T-helper 17 cell (primary cell): ENCODE measurements around the gene LGALS9. TPM values are rescaled to one million over a fixed set of nuclear protein-coding genes. Genes with fewer than 3 reads are reported as not detected.
"Not testable (repeated sequence)": the region's sequence is repeated elsewhere in the genome, so short reads cannot be mapped to it uniquely, and the experiment has no call there.

Source experiments
- ATAC-seq: fragments of 150-1000 bp; cut with Tn5 transposase; 2 replicates; pipeline ENCODE4 v1.10.0; 2021; ENCODE audit warnings: mild to moderate bottlenecking, moderate library complexity
- DNase-seq, 3 donors: peaks; one replicate each; pipeline versions ENCODE4 v3.0.0 to v3.0.0-alpha.2; 2020 to 2021
- H3K9me3 ChIP-seq: one replicate; pipeline ENCODE4 v1.7.0; 2013; ENCODE audit warnings: low read length, mild to moderate bottlenecking; ENCODE audit not compliant: control insufficient read depth, poor library complexity, severe bottlenecking
- H3K27ac Mint-ChIP-seq: one replicate; pipeline ENCODE4 v1.8.0; 2022; ENCODE audit warnings: mild to moderate bottlenecking, moderate library complexity, mixed read lengths
- H3K27me3 Mint-ChIP-seq: one replicate; pipeline ENCODE4 v1.8.0; 2022; ENCODE audit warnings: mixed read lengths
- H3K36me3 Mint-ChIP-seq: one replicate; pipeline ENCODE4 v1.8.0; 2022; ENCODE audit warnings: low read depth, mixed read lengths
- H3K4me1 Mint-ChIP-seq: one replicate; pipeline ENCODE4 v1.8.0; 2022; ENCODE audit warnings: mild to moderate bottlenecking, mixed read lengths
- H3K4me3 Mint-ChIP-seq: one replicate; pipeline ENCODE4 v1.8.0; 2022; ENCODE audit warnings: mild to moderate bottlenecking, moderate library complexity, mixed read lengths
- total RNA-seq, 4 donors: library from RNA in 2 of 4; stranded (reverse) in 2 of 4; gene quantifications; one replicate each; pipeline ENCODE4 v1.2.3 and lab custom pipeline; 2022 to 2026

Gene LGALS9
- total RNA-seq, 2 donors from 2014 or later, result 64.7 to 66.3 TPM

DNA sequence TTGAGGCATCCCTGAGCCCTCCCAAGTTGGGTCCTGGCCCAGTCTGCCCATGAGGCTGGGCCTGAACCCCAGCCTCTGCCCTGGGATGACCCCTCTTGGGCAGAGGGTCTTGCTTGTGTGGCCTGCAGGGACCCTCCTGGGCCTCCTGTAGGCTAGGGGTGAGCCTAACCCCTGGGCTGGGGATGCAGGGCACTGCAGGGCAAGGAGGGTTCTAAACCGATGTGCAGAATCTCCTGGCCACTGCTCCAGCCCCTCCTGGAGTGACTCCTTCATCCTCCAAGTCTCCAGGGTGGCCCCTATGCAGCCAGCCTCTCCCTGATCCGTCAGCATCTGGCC, 37.5 kb downstream of the LGALS9 start:
- Mint-ChIP-seq H3K27ac (no peak overlapping the region), H3K4me3 (no peak overlapping the region), H3K27me3 (no peaks in the 10 kb centered on the region), H3K36me3 (no peaks in the 10 kb centered on the region), H3K4me1 (no peaks in the 10 kb centered on the region)
- ATAC-seq (no peak), DNase-seq (no peak)
- H3K9me3 ChIP-seq, result no peaks in the 10 kb centered on the region

DNA sequence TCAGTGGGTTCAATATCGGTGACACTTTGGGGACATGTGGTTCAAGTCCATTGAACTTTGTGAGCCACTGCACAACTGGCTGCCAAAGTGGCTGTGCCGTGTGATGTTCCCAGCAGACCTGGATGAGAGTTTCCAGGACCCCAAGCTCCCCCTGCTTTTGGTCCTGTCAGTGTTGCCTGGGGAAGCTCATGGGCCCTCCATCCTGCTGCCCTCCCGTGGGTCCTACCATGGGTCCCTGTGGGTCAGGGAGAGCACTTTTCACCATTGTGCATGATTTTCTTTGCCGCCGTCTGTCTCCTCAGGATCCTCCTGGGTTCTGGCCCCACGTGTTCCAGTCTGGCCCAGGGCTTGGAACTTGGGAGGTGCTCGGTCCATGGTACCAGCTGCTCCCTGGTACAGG, 38.1 kb downstream of the LGALS9 start:
- H3K27ac Mint-ChIP-seq, result no peak overlapping the region
- ATAC-seq (no peak), DNase-seq (no peak)

DNA sequence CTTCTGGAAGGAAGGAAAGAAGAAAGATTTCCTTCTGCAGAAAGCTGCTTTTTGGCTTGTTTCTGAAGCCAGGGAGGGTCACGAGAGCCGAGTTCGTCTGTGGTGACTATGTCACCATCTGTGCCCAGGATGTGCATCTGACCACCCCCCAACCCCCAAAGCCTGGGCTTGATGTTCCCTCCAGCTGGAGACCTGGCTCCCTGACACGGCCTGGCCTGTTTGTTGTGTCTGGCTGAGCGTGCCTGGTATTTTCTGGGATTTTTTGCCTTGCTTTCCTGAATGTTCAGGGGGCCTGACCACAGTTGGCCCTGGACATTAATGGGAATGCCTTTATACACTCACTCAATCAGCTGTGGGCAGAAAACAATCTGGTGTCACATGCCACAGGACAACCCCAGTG, 38.9 kb downstream of the LGALS9 start:
- no peak overlapping the region for H3K27ac Mint-ChIP-seq
- H3K9me3 ChIP-seq, result no peaks in the 10 kb centered on the region
- DNase-seq, result no peak
- no peak overlapping the region for H3K4me3 Mint-ChIP-seq
- ATAC-seq, result no peak
- H3K36me3 Mint-ChIP-seq, result no peaks in the 10 kb centered on the region
- H3K4me1 Mint-ChIP-seq, result no peaks in the 10 kb centered on the region
- no peaks in the 10 kb centered on the region for H3K27me3 Mint-ChIP-seq

More for the DNA sequence above, 38.1 kb downstream of the LGALS9 start:
- H3K4me1 Mint-ChIP-seq, result no peaks in the 10 kb centered on the region
- H3K9me3 ChIP-seq, result no peaks in the 10 kb centered on the region
- H3K27me3 Mint-ChIP-seq, result no peaks in the 10 kb centered on the region
- H3K4me3 Mint-ChIP-seq, result no peak overlapping the region
- no peaks in the 10 kb centered on the region for H3K36me3 Mint-ChIP-seq

DNA sequence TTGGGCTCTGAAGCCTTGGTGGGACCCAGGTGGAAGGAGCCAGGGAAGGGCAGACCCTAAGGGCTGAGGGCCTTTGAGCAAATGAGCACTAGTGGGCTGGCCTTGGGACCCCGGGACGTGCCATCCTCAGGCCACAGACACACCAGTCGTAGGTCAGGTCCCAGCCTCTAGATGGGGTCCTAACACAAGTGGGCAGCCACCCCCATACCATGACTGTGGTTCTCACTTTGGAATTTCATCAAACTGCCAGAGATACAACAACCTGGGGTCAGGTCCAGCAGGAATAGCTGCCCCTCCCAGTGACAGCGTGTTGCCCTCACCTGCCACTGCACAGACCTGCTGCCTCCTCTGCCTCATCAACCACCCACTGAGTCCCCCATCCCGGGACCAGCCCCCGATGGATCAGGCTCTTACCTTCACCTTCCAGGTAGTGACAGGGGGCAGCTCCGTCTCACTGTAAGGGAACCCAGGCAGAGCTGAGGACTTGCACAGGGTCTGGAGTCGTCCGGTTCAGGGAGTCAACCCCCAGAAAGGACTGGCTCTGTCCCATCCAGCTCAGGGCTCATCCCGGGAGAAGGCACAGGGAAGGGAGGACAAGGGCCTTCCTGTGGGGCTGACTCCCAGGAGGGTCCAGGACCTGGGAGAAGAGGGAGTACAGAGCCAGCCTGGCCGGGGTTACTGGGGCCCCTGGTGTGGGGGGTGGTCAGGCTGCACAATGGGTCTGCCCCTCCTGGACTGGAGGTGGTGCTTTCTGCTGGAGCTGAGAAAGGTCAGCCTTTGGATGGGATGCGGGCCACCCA, 40.0 kb downstream of the LGALS9 start:
- no peaks in the 10 kb centered on the region for H3K9me3 ChIP-seq
- Mint-ChIP-seq H3K36me3 (no peaks in the 10 kb centered on the region), H3K27me3 (no peaks in the 10 kb centered on the region), H3K4me3 (no peak overlapping the region), H3K4me1 (no peaks in the 10 kb centered on the region), H3K27ac (no peak overlapping the region)
- DNase-seq (no peak), ATAC-seq (no peak)

DNA sequence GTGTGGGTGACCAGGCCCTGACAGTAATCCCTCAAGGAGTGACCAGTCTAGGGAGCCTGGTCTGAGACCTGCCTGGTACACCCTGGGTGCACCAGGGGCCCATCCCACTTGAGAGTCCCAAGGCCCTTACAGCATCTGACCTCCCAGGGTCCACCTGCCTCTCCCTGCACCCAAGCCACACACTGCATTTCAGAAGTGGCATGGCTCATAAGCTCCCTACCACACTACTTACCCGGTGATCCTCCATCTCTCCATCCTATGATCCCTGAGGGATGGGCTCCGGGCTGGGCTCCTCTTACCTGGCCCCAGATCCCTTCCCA, 40.6 kb downstream of the LGALS9 start:
- no peaks in the 10 kb centered on the region for H3K36me3 Mint-ChIP-seq
- no peak overlapping the region for H3K27ac Mint-ChIP-seq
- DNase-seq, result no peak
- ATAC-seq, result no peak
- H3K4me3 Mint-ChIP-seq, result no peak overlapping the region
- no peaks in the 10 kb centered on the region for H3K9me3 ChIP-seq
- no peaks in the 10 kb centered on the region for H3K27me3 Mint-ChIP-seq
- no peaks in the 10 kb centered on the region for H3K4me1 Mint-ChIP-seq

DNA sequence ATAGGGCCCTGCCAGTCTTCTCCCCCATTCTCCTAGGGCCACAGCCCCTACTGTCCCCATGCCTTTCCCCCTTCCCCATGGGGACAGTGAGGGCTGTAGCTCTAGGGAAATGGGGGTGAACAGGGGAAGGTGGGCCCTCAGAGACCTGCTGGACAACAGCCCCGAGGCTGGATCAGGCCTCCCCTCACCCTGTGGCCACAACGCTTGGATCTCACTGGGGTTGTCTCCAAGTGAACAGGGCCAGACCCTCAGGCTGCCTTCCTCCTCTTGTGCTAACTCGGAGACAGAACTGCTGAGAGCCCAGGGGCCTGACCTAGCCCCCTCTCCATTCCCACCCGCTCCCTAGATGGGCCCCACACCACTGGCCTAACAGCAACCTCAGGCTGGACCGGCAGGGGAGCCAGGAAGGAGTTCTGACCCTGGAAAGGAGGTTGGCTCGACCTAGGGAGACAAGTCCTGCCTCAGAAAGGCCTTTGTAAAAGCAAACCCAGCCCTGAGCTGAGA, 41.0 kb downstream of the LGALS9 start:
- not testable (repeated sequence) for H3K27ac Mint-ChIP-seq, ATAC-seq, DNase-seq, H3K4me1 Mint-ChIP-seq, H3K27me3 Mint-ChIP-seq, H3K9me3 ChIP-seq, H3K36me3 Mint-ChIP-seq, H3K4me3 Mint-ChIP-seq

DNA sequence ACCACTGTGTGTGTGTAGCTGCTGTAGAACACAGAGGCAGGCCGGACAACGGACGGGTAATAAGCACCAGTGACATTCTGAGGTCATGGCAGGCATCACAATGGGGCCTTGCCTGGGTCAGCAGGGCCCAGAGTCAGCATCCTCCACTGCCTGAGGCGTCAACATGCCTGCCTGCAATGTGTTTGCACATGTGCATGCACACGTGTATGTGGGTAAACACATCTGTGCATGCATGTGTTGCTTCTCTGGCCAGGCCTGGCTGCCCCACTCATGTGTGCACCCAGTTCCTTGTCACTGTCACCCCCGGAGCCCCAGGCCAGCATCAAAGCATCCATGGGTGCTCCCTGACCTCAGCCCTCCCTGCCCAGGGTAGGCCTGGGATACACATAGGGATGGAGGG, 43.3 kb downstream of the LGALS9 start:
- DNase-seq, result no peak
- H3K9me3 ChIP-seq, result no peaks in the 10 kb centered on the region
- Mint-ChIP-seq H3K27ac (no peak overlapping the region), H3K4me3 (no peak overlapping the region), H3K36me3 (no peaks in the 10 kb centered on the region), H3K27me3 (peaks cover 5% of the 10 kb centered on the region), H3K4me1 (no peaks in the 10 kb centered on the region)
- no peak for ATAC-seq

DNA sequence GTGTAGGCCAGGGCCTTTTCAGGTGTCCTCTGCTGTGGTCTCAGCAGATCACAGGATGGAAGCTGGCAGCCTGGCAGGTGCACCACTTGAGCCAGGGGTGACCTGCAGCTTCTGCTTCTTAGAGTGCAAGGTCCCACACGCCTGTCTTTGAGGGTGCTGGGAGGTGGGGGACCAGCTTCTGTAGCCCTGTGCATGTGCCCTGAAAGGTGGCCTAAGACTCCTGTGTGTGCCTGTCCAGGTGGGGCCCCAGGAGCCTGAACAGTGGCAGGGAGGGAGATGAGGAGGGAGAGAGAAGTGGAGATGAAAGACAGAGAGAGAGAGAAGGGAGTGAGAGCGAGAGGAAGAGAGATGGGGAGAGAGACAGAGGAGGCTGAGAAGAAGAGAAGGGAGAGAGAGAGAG, 46.2 kb downstream of the LGALS9 start:
- ATAC-seq (no peak), DNase-seq (no peak)
- Mint-ChIP-seq H3K4me3 (no peak overlapping the region), H3K36me3 (no peaks in the 10 kb centered on the region), H3K27me3 (peaks cover 19% of the 10 kb centered on the region), H3K27ac (no peak overlapping the region), H3K4me1 (no peaks in the 10 kb centered on the region)
- H3K9me3 ChIP-seq, result no peaks in the 10 kb centered on the region

DNA sequence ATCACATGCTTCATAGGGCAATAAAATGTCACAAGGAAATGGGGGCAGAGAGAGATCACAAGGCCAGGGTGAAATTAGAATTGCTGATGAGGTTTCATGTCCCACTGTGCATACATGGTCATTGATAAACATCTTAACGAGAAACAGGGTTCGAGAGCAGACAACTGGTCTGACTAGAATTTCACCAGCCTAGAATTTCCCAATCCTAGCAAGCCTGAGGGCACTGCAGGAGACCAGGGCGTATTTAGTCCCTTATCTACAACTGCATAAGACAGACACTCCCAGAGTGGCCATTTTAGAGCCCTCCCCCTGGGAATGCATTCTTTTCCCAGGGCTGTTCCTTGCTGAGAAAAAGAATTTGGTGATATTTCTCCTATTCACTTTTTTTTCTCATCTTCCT, 55.3 kb downstream of the LGALS9 start:
- DNase-seq, ATAC-seq, H3K36me3 Mint-ChIP-seq, H3K9me3 ChIP-seq, H3K4me3 Mint-ChIP-seq, H3K27ac Mint-ChIP-seq, H3K4me1 Mint-ChIP-seq: not testable (repeated sequence)
- H3K27me3 Mint-ChIP-seq, result peaks cover 33% of the 10 kb centered on the region

DNA sequence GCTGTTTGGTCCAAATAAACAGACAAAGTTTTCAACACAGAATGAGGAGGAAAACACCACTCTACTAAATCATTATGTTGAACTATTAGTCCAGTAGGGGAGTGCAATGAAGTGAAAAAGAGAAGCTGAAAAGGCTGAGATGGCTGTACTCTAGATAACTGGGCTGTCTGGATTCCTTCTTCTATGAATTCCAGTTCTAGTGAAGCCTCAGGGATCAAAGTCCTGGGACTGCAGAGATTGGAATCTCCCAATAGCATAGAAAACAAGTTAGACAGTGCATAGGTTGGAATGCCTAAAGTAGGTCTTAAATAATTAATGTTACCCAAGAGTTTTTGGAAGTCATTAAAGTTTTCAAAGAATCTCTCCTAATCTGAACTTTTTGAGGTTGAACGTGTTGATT, 59.9 kb downstream of the LGALS9 start:
- no peak overlapping the region for H3K4me3 Mint-ChIP-seq
- H3K9me3 ChIP-seq, result peaks cover 12% of the 10 kb centered on the region
- H3K27ac Mint-ChIP-seq, result no peak overlapping the region
- H3K27me3 Mint-ChIP-seq, result peaks cover 16% of the 10 kb centered on the region
- peaks cover 5% of the 10 kb centered on the region for H3K36me3 Mint-ChIP-seq
- no peaks in the 10 kb centered on the region for H3K4me1 Mint-ChIP-seq
- ATAC-seq (no peak), DNase-seq (no peak)

DNA sequence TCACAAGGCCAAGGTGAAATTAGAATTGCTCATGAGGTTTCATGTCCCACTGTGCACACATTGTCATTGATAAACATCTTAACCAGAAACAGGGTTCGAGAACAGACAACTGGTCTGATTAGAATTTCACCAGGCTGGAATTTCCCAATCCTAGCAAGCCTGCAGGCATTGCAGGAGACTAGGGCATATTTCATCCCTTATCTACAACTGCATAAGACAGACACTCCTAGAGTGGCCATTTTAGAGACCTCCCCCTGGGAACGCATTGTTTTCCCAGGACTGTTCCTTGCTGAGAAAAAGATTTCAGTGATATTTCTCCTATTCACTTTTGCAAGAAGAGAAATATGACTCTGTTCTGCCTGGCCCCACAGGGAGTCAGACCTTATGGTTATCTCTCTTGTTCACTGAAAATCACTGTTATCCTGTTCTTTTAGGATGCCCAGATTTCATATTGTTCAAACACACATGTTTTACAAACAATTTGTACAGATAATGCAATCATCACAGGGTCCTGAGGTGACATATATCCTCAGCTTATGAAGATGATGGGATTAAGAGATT, 64.3 kb downstream of the LGALS9 start:
- DNase-seq, H3K36me3 Mint-ChIP-seq, H3K27ac Mint-ChIP-seq, ATAC-seq, H3K27me3 Mint-ChIP-seq, H3K9me3 ChIP-seq, H3K4me1 Mint-ChIP-seq, H3K4me3 Mint-ChIP-seq: not testable (repeated sequence)

Other genes starting within 250 kb of the LGALS9 start
- gene KSR1, start 174.7 kb upstream of the LGALS9 start, total RNA-seq, result 10 to 100 TPM; 36.7 to 46.7 TPM
- under 1 TPM in 1 of 2 donors, not detected in 1; 0.07 TPM for gene NOS2, start 169.3 kb downstream of the LGALS9 start, total RNA-seq